KMS-11 (cell line): ENCODE results near the gene OXLD1.

ENCODE experiments used
- H2AFZ ChIP-seq: fragments of 200-600 bp; sonication (generic); 2 replicates; pipeline ENCODE4 v1.6.1; 2016; ENCODE audit warnings: antibody characterized with exemption, mixed run types, low read depth
- H3K27ac ChIP-seq: fragments of 200-600 bp; sonication (generic); 2 replicates; pipeline ENCODE4 v1.6.1; 2016; ENCODE audit warnings: mild to moderate bottlenecking, mixed run types
- H3K27me3 ChIP-seq: fragments of 200-600 bp; sonication (generic); 2 replicates; pipeline ENCODE4 v1.6.1; 2017; ENCODE audit warnings: mild to moderate bottlenecking, low read depth, mixed run types, moderate library complexity; ENCODE audit not compliant: insufficient read depth
- H3K36me3 ChIP-seq: fragments of 200-600 bp; sonication (generic); 2 replicates; pipeline ENCODE4 v1.6.1; 2017; ENCODE audit warnings: mild to moderate bottlenecking, mixed run types; ENCODE audit not compliant: insufficient read depth
- H3K4me1 ChIP-seq: fragments of 200-600 bp; sonication (generic); 2 replicates; pipeline ENCODE4 v1.6.1; 2016; ENCODE audit warnings: mild to moderate bottlenecking, low read depth, mixed run types; ENCODE audit not compliant: poor library complexity, severe bottlenecking
- H3K4me2 ChIP-seq: fragments of 200-600 bp; sonication (generic); 2 replicates; pipeline ENCODE4 v1.7.0; 2016; ENCODE audit warnings: mild to moderate bottlenecking, mixed run types
- H3K4me3 ChIP-seq: fragments of 200-600 bp; sonication (generic); IDR thresholded peaks from 2 replicates; pipeline ENCODE4 v1.6.1; 2017; ENCODE audit warnings: low read depth, low read length, mixed read lengths; ENCODE audit not compliant: insufficient read depth
- H3K79me2 ChIP-seq: fragments of 200-600 bp; sonication (generic); 2 replicates; pipeline ENCODE4 v1.6.1; 2016; ENCODE audit warnings: low read depth, mixed run types; ENCODE audit not compliant: insufficient read depth
- H3K9ac ChIP-seq: fragments of 200-600 bp; sonication (generic); 2 replicates; pipeline ENCODE4 v1.6.1; 2016; ENCODE audit warnings: mild to moderate bottlenecking, mixed run types
- H4K20me1 ChIP-seq: fragments of 200-600 bp; sonication (generic); 2 replicates; pipeline ENCODE4 v1.6.1; 2016; ENCODE audit warnings: mild to moderate bottlenecking, mixed run types; ENCODE audit not compliant: insufficient read depth
- TF ChIP-seq, protein P1 (sequence below): fragments of 200-600 bp; sonication (generic); conservative IDR thresholded peaks from 2 replicates; pipeline ENCODE4 v1.6.1; 2017; ENCODE audit warnings: low read depth, mild to moderate bottlenecking, antibody characterized with exemption, low read length, moderate library complexity, mixed read lengths

OXLD1 gene

DNA sequence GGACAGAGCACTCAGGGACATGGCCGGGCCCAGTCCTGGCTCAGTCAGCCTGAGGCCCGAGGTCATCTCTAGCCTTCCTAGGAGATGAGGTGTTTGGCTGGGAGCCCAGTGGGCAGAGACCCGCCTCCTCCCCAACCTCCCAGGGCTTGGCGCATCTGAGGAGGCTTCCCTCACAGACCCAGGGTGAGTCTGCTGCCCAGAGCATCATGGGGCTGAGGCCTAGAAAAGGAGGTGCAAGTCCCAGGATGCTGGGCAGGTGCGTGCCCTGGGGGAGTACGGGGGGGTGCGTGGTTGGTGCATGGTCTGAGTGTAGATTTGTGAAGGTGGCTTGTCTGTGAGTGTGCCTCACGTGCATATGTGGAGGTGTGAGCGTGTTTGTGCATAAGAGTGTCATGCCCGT lies 14.7 kb downstream of the OXLD1 start:
- H3K27me3 ChIP-seq = no peaks in the 10 kb centered on the region
- no peak overlapping the region for H2AFZ ChIP-seq
- H3K4me1 ChIP-seq = peaks cover 13% of the 10 kb centered on the region
- no peaks in the 10 kb centered on the region for H4K20me1 ChIP-seq
- H3K4me3 ChIP-seq = no peak overlapping the region
- no peak overlapping the region for H3K4me2 ChIP-seq
- TF ChIP-seq, protein P1, sequence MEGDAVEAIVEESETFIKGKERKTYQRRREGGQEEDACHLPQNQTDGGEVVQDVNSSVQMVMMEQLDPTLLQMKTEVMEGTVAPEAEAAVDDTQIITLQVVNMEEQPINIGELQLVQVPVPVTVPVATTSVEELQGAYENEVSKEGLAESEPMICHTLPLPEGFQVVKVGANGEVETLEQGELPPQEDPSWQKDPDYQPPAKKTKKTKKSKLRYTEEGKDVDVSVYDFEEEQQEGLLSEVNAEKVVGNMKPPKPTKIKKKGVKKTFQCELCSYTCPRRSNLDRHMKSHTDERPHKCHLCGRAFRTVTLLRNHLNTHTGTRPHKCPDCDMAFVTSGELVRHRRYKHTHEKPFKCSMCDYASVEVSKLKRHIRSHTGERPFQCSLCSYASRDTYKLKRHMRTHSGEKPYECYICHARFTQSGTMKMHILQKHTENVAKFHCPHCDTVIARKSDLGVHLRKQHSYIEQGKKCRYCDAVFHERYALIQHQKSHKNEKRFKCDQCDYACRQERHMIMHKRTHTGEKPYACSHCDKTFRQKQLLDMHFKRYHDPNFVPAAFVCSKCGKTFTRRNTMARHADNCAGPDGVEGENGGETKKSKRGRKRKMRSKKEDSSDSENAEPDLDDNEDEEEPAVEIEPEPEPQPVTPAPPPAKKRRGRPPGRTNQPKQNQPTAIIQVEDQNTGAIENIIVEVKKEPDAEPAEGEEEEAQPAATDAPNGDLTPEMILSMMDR = no peak
- H3K36me3 ChIP-seq = no peaks in the 10 kb centered on the region
- no peaks in the 10 kb centered on the region for H3K79me2 ChIP-seq
- H3K27ac ChIP-seq = no peak overlapping the region
- no peak overlapping the region for H3K9ac ChIP-seq

DNA sequence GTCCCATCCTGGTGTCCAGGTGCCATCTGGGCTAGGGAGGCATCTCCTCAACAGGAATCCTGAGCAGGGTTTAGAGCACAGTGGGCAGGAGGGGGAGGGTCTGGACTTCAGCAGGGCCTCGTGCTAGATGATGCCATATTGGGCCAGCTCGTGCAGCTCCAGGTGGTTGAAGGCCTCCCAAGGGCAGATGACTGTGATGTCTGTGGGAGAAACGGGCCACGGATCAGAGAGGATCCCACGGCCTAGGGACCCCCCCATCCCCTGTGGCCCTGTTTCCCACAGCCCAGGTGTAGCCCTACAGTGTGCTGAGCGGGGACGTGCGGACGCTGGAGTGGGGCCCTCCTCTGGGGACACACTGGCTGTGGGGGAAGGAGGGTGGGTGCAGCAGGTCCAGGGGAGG lies 15.5 kb downstream of the OXLD1 start:
- no peak overlapping the region for H3K27ac ChIP-seq

DNA sequence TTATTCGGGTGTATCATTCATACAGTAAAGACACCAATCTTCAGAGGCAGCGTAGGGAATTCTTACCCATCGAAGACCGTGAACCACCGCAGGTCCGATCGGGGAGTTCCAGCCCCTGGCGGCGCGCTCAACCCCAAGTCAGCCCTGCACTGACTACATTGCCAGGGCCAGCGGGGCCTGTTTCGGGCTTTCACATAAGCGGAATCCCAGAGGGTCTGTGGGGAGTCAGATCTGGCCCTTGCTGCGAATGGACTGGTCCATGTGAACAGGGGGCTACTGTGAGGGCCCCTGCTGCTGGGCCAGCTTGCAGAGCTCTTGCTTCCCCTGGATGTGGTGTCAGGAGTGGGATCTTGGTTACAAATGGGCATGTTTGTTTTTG lies 17.7 kb downstream of the OXLD1 start:
- Histone ChIP-seq H3K4me1 (no peaks in the 10 kb centered on the region), H3K9ac (no peak overlapping the region), H3K27me3 (no peaks in the 10 kb centered on the region), H3K27ac (no peak overlapping the region), H3K4me2 (no peak overlapping the region), H3K79me2 (no peaks in the 10 kb centered on the region), H3K36me3 (no peaks in the 10 kb centered on the region), H4K20me1 (no peaks in the 10 kb centered on the region), H3K4me3 (no peak overlapping the region), H2AFZ (no peak overlapping the region)
- TF ChIP-seq, protein P1 = no peak

More for the DNA sequence above, 15.5 kb downstream of the OXLD1 start:
- H3K79me2 ChIP-seq = no peaks in the 10 kb centered on the region
- no peak overlapping the region for H3K4me2 ChIP-seq
- H3K36me3 ChIP-seq = no peaks in the 10 kb centered on the region
- no peak overlapping the region for H2AFZ ChIP-seq
- H3K4me1 ChIP-seq = peaks cover 9% of the 10 kb centered on the region
- H3K4me3 ChIP-seq = no peak overlapping the region
- no peak overlapping the region for H3K9ac ChIP-seq
- H3K27me3 ChIP-seq = no peaks in the 10 kb centered on the region
- no peaks in the 10 kb centered on the region for H4K20me1 ChIP-seq
- TF ChIP-seq, protein P1 = no peak

DNA sequence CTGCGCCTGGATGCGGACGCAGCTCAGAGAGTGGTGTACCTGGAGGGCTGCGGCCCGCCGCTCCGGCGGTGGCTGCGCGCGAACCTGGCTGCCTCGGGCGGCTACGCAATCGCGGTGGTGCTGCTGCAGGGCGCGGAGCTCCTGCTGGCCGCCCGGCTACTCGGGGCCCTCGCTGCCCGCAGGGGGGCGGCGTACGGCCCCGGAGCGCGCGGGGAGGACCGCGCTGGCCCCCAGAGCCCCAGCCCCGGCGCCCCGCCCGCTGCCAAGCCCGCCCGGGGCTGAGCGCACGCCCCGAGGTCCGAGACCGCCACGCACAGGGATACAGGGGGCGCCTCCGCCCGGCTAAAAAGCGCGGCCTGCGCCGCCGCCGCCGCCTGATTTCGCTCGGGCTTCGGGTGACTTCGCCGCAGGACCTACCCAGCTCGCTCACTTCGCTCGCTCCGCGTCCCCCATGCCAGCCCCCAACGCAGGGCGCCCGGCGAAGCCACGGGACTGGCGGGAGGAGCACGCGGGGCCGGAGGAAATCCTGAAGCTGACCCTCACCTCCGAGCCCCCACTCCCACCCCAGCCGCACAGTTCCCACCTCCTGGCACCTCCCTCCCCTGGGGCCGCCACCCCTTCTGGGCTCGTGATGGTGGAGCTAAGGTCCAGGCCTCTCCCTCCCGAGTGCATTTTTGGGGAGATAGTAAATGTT lies 18.2 kb downstream of the OXLD1 start:
- no peak overlapping the region for H3K27ac ChIP-seq
- no peaks in the 10 kb centered on the region for H3K79me2 ChIP-seq
- no peaks in the 10 kb centered on the region for H4K20me1 ChIP-seq
- H3K4me3 ChIP-seq = no peak overlapping the region
- H3K4me2 ChIP-seq = no peak overlapping the region
- no peaks in the 10 kb centered on the region for H3K4me1 ChIP-seq
- H3K36me3 ChIP-seq = no peaks in the 10 kb centered on the region
- H2AFZ ChIP-seq = no peak overlapping the region
- no peaks in the 10 kb centered on the region for H3K27me3 ChIP-seq
- TF ChIP-seq, protein P1 = no peak
- no peak overlapping the region for H3K9ac ChIP-seq
